Stimulated activated CD4-positive, alpha-beta T cell treated with anti-CD3 and anti-CD28 coated beads, TNF-alpha, amount 100 ng/mL, for 24 hours (primary cell): ENCODE measurements around the gene RASA3.

Source experiments
- DNase-seq, 3 experiments: peaks; one replicate each; pipeline ENCODE4 v3.0.0-alpha.2; 2020; ENCODE audit warnings: low read depth in 3 of 3

The RASA3 gene

DNA sequence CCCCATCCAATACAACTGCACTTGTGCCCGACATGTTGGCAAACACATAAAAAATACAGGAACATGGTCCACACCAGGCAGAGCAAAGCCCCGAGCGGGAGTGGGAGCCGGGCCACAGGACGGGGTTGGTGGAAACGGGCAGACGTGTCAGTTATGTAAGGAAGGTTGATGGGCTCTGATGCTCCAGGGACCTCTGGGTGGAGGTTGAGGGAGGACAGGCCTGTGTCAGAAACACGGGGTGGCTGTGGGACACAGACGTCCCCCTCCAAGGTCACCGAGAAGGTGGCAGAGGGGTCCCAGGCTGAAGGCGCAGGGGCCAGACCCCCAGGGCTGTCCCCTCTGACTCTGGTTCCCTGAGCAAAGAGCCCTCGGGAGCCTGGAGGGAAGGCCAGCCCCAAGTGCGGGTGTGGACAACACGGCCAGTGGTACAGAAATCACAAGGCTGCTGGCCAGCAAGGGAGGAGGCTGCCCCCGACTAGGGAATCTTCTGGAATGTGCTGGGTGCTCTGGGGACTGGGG is 127.2 kb downstream of the RASA3 start:
- no peak for DNase-seq

DNA sequence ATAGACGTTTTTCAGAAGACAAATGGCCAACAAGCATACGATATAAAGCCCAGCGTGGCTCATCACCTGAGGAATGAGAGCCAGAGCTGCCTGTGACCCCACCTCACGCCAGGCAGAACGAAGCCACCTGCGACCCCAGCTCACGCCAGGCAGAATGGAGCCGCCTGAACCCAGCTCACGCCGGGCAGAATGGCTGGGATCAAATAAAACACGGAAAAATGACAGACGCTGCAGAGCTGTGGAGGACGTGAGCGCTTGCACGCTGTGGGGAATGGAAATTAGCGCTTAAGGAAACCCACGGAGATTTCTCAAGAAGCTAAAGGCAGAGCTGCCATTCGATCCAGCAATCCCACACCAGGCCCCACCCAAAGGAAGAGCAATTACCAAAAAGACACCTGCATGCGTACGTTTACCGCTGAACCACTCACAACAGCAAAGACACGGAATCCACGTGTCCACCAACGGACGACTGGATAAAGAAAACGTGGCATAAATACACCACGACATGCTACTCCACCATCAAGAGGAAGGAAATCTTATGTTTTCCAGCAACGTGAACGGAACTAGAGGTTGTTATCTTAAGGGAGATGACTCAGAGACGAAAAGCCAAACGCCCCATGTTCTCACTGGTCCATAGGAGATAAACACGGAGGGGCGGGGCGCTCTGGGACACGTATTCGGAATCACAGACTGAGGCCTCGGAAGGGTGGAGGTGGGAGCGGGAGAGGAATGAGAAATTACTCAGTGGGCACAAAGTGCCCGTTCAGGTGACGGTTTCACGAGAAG is 127.8 kb downstream of the RASA3 start:
- DNase-seq, result no peak

DNA sequence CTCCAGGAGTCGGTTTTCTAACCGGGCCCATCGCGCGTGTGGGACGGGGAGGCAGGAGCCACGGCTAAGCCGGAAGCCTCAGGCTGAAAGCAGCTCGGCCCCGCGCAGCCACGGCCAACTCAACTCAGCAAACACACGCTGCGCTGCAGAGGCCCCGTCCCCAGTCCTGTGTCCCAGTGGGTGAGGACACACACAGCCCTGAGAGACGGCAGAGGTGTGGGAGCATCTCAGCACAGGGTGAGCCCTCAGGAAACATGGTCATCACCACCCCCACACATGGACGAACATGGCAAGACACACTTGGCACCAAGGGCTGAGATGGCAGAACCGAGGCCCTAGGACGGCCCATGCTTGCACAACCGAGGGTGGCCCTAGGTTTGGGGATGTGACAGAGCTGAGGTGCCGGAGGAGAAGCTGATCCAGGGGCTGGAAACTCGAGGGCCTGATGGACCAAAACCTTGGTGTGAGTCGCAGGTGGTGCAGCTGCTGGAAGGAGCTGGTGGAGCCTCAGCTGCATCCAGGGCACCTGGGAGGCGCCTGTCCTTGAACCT is 129.6 kb downstream of the RASA3 start:
- no peak for DNase-seq

DNA sequence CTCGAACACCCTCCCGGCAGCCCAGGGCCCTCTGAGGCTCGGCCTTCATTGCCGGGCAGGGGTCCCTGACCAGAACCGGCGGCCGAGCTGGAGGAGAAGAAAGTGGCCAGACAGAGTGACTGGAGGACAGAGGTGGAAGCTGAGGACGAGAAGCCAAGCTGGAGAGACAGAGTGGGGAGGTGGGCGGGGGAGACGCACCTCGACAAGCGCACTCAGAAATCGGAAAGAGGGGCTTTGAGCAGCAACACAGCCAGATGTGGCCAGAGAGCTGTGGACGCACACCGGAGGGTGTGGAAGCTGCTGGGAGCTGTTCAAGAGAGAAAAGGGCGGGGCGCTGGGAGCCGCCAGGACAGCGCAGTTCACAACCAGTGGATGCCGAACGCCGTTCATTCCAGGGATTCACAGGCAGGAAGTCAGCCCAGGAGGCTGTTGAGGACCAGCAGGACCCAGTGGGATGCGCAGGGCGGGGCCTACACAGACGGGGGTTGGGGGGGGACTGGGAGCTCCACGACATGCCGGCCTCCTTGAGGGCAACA is 130.3 kb downstream of the RASA3 start:
- DNase-seq, result no peak

DNA sequence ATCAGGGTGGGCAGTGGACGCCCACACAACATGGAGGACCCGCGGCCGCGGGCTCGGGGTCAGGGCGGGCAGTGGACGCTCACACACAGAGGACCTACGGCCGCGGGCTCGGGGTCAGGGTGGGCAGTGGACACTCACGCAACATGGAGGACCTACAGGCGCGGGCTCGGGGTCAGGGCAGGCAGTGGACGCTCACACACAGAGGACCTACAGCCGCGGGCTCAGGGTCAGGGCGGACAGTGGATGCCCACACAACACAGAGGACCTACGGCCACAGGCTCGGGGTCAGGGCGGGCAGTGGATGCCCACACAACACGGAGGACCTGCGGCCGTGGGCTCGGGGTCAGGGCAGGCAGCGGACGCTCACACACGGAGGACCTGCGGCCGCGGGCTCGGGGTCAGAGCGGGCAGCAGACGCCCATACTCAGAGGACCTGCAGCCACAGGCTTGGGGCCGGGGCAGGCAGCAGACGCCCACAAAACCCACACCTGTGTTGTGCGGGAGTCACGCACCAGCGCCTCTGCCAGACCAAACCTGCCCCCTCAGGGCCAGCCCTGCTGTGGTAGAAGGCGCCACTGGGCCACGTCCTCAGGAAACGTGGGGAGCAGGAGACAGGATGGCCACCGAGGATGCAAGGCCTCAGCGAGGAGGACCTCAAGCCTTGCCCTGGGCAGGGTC is 131.0 kb downstream of the RASA3 start:
- DNase-seq, result no peak

DNA sequence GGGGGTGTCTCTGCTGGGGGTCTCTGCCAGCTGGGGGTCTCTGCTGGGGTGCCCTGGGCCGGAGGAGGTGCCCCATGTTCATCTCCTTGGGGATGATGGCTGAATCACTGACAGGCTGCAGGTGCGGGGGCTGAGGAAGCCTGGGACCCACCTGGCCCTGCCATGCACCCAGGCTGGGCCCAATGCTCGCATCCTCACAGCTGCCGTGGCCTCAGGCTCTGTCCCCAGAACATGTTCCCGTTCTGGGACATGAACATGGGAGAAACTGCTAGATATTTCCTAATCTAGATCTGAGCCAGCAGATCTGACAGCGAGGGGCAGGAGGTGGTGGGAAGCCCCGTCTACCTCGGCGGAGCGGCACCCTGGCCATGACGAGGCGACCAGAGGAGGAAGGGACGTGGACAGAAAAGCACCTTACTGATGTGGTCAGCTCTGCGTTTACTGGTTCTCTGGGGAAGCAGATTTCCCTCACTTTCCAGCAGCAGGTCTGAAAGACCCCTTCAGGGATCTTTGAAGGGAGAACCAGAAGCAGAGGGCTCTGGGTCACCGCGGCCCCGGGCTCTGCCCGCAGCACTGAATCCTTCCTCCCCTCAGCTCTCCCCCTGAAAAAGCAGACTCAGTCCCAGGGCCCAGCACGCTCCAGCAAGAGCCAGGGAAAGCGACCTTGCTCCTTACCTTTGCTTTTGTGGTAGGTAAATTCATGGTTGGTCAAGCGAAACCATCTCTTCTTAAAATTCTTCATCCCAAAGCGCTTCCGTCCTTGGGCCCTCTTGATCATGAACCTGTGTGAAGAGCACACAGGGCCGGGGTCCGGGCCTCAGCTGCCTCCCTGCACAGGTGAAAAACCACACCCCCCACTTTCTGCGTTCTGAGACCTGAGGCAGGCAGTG is 132.0 kb downstream of the RASA3 start:
- no peak for DNase-seq

DNA sequence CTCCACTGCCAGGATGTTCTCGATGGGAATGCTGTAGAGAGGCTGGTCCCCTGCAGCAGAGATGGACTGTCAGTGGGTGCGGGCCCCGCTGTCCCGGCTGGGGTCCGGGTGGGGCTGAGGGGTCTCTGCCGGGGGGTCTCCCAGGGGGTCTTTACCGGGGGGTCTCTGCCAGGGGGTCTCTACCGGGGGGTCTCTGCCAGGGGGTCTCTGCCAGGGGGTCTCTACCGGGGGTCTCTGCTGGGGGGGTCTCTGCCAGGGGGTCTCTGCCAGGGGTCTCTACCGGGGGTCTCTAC is 132.9 kb downstream of the RASA3 start:
- DNase-seq, result no peak

DNA sequence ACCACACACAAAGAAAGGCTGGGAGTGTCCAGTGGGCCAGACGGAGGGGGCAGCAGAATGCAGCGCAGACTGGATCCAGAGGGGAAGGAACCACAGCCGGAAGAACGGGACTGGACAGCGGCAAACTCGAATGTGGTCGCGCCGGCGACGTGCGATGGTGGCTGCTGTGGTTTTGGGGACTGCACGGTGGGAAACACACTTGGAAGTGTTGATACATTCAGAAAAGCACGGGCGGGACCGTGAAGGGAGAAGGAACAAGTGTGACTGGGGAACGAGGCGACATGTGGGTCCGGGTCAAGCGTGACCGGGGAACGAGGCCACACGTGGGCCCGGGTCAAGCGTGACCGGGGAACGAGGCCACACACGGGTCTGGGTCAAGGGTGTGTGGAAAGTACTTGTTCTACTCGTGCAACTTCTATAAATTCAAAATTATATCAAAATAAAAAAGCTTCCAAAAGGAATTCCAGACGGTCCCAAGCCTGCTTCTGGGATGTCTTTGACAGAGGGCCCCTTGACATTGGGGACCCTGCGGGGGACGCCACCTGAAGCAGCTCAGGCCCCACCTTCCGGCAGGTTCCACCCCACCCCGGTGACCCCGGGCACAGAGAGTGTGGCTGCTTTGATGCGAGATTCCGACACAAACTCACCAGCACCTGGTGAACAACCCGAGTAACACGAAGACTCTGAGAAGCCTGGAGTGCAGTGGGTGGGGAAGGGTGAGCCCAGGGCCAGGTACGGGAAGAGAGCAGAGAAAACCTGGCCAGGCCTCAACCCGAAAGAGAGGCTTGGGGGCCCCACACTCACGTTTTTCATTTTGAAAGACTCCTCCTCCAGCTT is 133.4 kb downstream of the RASA3 start:
- DNase-seq, result no peak

DNA sequence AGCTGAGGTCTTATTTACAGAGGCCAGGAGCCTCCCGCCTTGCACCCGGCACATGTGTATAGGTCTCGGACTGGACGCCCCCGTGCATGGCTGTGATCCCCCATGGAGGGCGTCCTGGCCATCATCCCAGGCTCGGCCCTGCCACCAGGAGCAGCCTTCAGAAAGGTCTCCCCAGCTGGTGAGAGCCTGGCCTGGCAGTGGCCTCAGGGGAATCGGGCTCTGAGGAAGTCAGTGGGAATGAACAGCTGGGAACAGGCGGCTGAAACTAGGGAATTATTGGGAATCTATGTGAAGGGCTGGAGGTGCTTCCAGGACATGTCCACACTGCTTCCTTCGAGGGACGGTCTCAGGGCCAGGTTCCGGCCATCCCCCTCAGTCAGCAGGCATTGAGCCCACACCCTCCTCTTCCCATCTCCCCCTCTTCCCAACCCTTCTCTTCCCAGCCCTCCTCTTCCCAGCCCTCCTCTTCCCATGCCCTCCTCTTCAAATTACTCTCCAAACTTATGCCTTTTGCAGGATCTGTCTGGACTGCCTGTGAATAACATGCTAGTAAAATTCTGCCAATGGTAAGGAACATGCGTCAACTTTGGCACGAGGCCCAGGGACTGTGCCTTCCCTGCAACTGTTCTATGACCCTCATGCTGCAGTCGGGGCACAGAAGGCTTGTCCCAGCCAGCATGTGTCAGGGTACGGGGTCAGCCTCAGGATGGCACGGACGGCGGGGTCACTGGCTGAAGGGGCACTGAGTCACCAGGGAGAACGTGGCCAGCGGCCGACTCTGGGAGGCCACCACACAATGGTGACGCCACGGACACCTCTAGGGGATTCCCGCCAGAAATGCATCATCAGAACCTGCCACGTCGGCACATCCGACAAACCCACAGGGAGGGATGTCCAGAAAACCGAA is 134.3 kb downstream of the RASA3 start:
- no peak for DNase-seq

DNA sequence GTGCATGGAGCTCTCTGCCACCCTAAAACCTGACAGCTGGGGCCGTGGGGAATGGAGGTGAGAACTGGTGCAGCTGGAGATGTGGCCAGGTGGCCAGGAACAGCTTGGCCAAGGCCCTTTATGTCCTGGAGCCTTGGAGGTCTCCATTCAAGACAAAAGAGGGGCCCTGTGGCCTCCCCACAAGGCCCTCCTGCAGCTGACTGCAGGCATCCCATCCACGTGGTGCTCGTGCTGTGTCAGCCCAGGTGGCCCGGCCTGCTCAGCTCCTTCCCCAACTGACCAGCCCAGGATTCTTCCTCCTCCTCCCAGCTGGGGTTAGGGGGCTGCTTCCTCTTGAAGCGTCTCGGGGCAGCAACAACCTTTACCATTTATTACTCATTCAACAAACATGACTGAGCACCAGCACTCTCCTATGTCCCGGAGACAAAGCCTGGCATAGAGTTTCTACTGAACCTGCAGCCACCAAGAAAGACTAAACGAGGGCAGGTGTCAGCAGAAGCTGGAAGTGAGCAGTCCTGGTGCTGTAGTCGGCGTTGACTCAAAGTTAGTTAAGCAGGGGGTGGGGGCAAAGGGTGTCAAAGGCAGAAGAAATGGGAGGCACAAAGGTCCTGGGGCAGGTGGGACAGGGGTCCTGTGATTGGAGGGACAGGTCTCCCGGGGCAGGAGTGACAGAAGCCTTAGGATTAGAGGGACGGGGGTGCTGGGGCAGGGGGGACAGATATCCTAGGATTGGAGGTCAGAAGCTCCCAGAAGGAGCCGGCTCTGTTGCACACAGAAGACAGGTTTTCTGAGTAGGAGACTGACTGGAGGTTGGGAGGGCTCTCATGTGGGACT is 135.3 kb downstream of the RASA3 start:
- DNase-seq, result no peak

DNA sequence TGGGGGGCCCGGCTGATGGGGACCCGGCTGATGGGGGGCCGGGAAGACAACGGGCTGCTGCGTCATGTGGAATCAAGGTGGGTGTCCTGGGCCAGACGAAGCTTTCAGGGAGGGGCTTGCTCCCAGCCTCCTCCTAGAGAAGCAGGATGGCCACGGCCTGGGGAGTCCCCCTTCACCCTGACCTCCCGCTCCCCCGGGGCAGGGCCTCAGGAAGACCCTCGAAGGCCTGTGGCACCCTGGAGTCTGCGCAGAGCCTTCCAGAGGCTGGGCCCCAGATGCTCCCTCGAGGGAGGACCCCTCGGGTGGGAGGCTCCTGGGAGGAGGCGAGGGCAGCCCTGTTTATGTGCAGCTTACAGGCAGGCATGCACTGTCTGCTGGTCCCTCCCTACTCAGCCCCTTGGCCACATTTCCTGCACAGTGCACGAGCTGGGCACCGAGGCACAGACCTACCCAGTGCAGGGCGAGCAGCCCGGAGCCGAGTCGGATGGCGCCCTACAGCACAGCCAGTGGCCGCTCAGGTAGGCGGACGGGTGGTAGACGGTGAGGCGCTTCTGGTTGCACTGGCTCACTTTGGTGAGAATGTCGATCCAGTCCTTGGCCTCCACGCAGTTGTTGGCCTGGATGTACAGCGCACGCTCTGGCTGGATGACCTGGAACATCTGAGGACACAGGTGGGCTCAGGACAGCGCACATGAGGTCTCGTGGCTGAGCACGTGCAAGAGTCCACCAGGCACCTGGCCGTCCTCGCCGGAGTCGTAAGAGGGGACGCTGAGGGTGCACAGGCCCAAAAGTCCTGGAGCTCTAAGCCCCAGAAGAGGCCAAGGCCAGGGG is 136.1 kb downstream of the RASA3 start:
- DNase-seq, result no peak

DNA sequence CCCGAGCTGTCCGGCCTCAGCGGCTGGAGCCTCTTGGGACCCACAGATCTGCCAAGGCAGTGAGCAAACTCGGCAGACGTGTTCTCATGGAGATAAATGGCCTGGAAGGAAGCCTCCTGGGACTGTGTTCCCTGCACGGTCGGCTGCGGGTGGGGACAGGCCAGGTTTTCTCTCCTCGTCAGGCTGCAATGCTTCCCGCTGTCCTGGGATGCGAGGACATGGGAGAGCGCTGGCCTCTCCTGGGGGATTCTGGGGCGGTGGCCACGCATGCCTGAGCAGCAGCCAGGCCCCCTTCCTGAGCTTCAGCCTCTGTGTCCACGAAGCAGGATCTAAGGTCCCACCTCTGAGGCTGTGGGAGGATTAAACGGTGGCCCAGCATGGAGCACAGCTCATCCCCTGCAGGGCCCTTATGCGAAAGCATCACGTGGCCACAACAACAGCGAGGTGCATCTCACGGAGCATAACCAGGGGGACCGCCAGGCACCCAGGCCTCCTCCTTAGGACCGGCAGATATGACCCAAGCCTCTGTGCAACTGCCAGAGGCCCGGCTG is 137.3 kb downstream of the RASA3 start:
- no peak for DNase-seq

DNA sequence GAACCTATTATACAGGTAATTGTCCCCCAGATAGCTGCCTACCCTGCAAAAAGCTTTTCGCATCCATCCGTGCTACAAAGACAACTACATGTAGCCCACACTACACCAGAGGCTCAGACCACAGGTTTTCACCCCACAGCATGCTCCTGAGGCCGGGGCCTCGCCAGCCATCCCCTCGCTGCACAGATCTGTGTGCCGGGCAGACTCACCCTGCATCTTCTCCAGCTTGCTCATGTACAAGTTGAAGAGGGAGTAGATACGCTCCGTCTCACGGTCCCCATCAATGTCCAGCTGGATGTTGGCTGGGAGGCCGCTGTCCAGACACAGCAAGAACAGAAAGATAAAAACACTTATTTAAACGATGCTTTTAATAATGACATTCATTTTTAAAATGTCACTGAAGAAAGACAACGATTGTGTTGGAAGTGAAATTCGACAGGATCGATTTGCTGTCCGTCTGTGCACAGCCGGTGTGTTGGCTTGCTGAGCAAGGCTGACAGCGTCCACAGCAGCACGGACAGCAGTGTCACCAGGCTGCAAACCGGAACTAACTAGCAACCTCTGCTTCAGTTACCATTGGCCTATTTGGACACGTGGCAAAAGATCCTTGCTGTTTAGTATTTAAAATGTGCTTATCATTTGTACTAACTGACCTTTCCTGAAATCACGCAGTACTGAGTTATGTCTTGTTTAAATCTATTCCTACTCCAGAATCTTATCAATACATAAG is 140.0 kb downstream of the RASA3 start:
- DNase-seq, result no peak

DNA sequence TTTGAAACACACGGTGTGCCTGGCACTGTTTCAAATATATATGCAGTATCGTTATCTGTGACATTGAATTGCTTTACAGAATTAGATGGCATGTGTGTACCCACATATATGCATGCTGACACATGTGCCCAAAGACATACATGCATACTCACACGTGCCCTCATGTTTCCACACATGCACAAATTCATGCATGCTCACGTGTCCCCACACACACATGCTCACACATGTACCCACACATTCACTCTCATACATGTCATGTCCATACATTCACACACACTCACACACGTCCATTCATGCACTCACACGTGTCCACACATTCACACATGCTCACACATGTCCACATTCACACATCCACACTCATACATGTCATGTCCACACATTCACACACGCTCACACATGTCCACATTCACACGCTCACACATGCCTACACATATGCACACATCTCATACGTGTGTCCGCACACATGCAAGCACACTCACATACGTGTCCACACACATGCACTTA is 140.7 kb downstream of the RASA3 start:
- no peak for DNase-seq

DNA sequence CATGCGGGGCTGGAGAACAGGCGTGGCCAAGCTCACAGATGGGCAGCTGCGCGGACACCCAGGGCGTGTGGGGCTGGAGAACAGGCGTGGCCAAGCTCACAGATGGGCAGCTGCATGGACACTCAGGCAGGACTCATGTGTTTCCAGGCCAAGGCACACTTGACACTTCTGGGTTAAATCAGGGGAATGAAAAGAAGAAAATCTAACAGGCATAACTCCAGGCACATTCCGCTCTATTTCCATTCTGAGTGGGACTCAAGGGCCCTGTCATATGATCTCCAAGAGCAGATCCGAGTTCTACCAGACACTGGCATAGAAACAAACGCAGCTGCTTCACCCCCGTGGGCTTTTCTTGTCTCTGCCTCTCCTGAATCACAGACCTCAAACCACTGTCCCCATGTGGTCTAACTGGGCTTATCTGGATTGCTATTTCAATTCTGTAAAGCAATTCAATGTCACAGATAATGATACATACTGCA is 141.2 kb downstream of the RASA3 start:
- DNase-seq, result no peak

DNA sequence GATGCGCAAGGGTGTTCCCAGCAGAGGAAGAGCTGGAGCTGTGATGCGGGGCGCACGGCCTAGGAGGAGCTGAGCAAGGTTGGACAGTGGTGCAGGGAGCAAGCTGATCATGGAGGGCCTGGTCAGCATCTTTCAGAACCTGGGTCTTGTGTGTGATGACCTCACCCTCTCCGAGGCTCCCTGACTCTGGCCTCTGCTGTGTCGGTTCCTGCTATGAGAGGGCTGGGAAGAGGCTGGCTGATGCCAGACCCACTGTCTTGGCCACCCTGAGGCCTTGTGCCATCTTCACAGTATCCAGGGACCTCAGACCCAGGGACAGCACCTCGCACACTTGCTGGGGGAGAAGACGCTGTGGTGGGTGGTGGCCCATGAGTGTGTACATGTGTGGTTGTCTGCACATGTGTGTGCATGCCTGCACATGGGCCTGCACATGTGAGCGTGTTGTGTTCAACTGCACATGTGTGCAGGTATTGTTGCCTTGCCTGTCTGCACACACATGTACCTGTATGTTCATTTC is 142.0 kb downstream of the RASA3 start:
- DNase-seq, result no peak
